Measurements from ENCODE around the gene MCM5. TPM values are rescaled to one million over a fixed set of nuclear protein-coding genes. Genes with fewer than 3 reads are reported as not detected.

The MCM5 gene
- total RNA-seq, 1 experiment from 2014 or later, result 107 TPM

- no peaks in the 10 kb centered on the region for H3K9me3 ChIP-seq
- Mint-ChIP-seq H3K4me1 (ENCODE audit: low read depth, unreplicated experiment) (peaks cover 53% of the 10 kb centered on the region), H3K27ac (ENCODE audit: unreplicated experiment) (peak overlapping the region; percentile 96), H3K36me3 (ENCODE audit: insufficient read depth, unreplicated experiment) (peaks cover 54% of the 10 kb centered on the region), H3K4me3 (ENCODE audit: unreplicated experiment) (peak overlapping the region; percentile 68), H3K9me3 (ENCODE audit: unreplicated experiment) (no peaks in the 10 kb centered on the region), H3K27me3 (ENCODE audit: insufficient read depth, unreplicated experiment) (no peaks in the 10 kb centered on the region)
- CTCF ChIA-PET, result no interaction called here
- no peaks in the 10 kb centered on the region; the same call in 1 of the 2 replicates for H3K36me3 ChIP-seq (ENCODE audit: control insufficient read depth, insufficient read depth, low read length)
- no peak overlapping the region for H3K4me3 ChIP-seq (ENCODE audit: low read depth, low read length)
- intact Hi-C loops (cut with micrococcal nuclease; ENCODE audit: unreplicated experiment), result loop anchor here (2.0 kb wide), 1 partner anchor 21 kb away; no protein-coding TSS in a partner anchor
- TF ChIP-seq, protein P1, sequence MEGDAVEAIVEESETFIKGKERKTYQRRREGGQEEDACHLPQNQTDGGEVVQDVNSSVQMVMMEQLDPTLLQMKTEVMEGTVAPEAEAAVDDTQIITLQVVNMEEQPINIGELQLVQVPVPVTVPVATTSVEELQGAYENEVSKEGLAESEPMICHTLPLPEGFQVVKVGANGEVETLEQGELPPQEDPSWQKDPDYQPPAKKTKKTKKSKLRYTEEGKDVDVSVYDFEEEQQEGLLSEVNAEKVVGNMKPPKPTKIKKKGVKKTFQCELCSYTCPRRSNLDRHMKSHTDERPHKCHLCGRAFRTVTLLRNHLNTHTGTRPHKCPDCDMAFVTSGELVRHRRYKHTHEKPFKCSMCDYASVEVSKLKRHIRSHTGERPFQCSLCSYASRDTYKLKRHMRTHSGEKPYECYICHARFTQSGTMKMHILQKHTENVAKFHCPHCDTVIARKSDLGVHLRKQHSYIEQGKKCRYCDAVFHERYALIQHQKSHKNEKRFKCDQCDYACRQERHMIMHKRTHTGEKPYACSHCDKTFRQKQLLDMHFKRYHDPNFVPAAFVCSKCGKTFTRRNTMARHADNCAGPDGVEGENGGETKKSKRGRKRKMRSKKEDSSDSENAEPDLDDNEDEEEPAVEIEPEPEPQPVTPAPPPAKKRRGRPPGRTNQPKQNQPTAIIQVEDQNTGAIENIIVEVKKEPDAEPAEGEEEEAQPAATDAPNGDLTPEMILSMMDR (IDR thresholded peaks at IDR 0.05; ENCODE audit: insufficient read depth in 1 of 2, low read depth in 1 of 2, low read length in 1 of 2, severe bottlenecking in 1 of 2, unreplicated experiment in 1 of 2), result no peak
- no TSS peak for BruUV-seq (replicated peaks)
- no peaks in the 10 kb centered on the region for H3K27me3 ChIP-seq (replicated peaks; ENCODE audit: control insufficient read depth, insufficient read depth, low read length)
- peaks cover 57% of the 10 kb centered on the region for H3K4me1 ChIP-seq
- DNase-seq, result no peak
- POLR2A ChIA-PET, result no interaction called here
Measured at GRCh38 chr22:35377735-35378134, 22.2 kb upstream of the MCM5 start.

DNA sequence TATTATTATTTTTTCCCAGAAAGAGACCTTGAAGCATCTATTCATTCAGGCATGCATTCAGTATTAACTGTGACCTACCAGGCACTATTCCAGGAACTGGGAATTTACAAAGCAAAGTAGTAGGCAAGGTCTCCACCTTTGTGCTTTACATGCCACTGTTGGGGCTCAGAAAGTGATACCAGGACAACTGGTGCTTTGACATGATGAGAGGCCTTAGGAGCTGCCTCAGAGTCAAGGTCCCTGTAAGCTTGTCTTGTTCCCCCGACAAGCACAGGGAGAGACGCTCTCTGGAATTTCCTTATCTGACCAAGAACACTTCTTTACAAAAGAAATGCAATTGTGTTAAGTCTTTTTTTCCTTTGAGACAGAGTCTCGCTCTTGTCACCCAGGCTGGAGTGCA, 21.3 kb upstream of the MCM5 start:
- ChIA-PET CTCF (interaction anchor here (1.2 kb wide), 1 partner anchor 9 kb away, joined by 4 read pairs; no protein-coding TSS in a partner anchor), POLR2A (interaction anchor here (0.6 kb wide), 1 partner anchor 19 kb away, joined by 5 read pairs; no protein-coding TSS in a partner anchor)
- Mint-ChIP-seq H3K36me3 (ENCODE audit: insufficient read depth, unreplicated experiment) (peaks cover 62% of the 10 kb centered on the region), H3K4me1 (ENCODE audit: low read depth, unreplicated experiment) (peaks cover 52% of the 10 kb centered on the region), H3K4me3 (ENCODE audit: unreplicated experiment) (peak overlapping the region; percentile 94), H3K27me3 (ENCODE audit: insufficient read depth, unreplicated experiment) (no peaks in the 10 kb centered on the region), H3K27ac (ENCODE audit: unreplicated experiment) (peak overlapping the region; percentile 96), H3K9me3 (ENCODE audit: unreplicated experiment) (no peaks in the 10 kb centered on the region)
- H3K4me3 ChIP-seq (ENCODE audit: low read depth, low read length), result peak overlapping the region; percentile 8; the same call in 1 of the 2 replicates
- TF ChIP-seq, protein P1 (IDR thresholded peaks at IDR 0.05; ENCODE audit: insufficient read depth in 1 of 2, low read depth in 1 of 2, low read length in 1 of 2, severe bottlenecking in 1 of 2, unreplicated experiment in 1 of 2), result no peak
- no peaks in the 10 kb centered on the region for H3K9me3 ChIP-seq
- no peaks in the 10 kb centered on the region for H3K27me3 ChIP-seq (replicated peaks; ENCODE audit: control insufficient read depth, insufficient read depth, low read length)
- H3K4me1 ChIP-seq, result peaks cover 52% of the 10 kb centered on the region
- peaks cover 2% of the 10 kb centered on the region for H3K36me3 ChIP-seq (ENCODE audit: control insufficient read depth, insufficient read depth, low read length)
- intact Hi-C loops (cut with micrococcal nuclease; ENCODE audit: unreplicated experiment), result loop anchor here (1.0 to 2.0 kb wide), 2 partner anchors 11 to 20 kb away; no protein-coding TSS in a partner anchor
- TSS peak; percentile 81 for BruUV-seq (replicated peaks)
- DNase-seq, result no peak

DNA sequence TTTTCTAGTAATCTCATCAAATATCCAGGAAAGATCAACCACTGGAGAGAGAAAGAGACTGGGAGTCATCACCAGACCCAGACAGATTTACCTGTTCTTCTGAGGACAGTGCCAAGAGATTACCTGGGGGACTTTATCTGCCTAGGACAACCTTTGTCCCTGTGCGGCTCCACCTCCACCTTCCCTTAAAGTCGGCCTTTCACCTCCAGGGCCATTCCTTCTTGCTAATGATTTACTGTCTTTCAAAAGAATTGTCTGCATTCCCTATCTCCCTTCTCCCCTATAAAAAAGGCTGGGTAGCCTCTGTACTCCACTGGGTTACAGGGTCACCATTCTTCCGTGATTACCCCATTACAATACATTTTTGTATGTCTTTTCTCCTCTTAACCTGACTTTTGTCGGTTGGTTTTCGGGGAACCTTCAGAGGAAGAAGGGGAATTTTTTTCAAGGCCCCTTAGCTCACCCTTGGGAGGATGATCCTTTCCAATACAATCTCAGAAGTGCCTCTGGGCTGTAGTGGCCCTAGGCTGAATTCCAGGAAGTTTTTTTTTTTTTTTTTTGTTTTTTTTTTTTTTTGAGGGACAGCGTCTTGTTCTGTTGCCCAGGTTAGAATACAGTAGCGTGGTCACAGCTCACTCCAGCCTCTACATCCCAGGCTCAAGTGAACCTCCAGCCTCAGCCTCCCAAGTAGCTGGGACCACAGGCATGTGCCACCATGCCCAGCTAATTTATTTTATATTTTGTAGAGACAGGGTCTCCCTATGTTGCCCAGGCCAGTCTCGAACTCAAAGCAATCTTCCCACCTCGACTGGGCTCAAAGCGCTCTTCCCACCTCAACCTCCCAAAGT, 20.6 kb upstream of the MCM5 start:
- H3K4me1 ChIP-seq, result peaks cover 49% of the 10 kb centered on the region
- intact Hi-C loops (cut with micrococcal nuclease; ENCODE audit: unreplicated experiment), result loop anchor here (1.0 to 2.0 kb wide), 2 partner anchors 12 to 19 kb away; no protein-coding TSS in a partner anchor
- Mint-ChIP-seq H3K4me1 (ENCODE audit: low read depth, unreplicated experiment) (peaks cover 47% of the 10 kb centered on the region), H3K36me3 (ENCODE audit: insufficient read depth, unreplicated experiment) (peaks cover 64% of the 10 kb centered on the region), H3K27ac (ENCODE audit: unreplicated experiment) (peak overlapping the region; percentile 96), H3K9me3 (ENCODE audit: unreplicated experiment) (no peaks in the 10 kb centered on the region), H3K4me3 (ENCODE audit: unreplicated experiment) (peak overlapping the region; percentile 94), H3K27me3 (ENCODE audit: insufficient read depth, unreplicated experiment) (no peaks in the 10 kb centered on the region)
- CTCF ChIA-PET, result interaction anchor here (1.2 kb wide), 1 partner anchor 10 kb away, joined by 4 read pairs; no protein-coding TSS in a partner anchor
- BruUV-seq (replicated peaks), result no TSS peak
- no peaks in the 10 kb centered on the region for H3K9me3 ChIP-seq
- POLR2A ChIA-PET, result no interaction called here
- H3K27me3 ChIP-seq (replicated peaks; ENCODE audit: control insufficient read depth, insufficient read depth, low read length), result no peaks in the 10 kb centered on the region
- DNase-seq, result peak; percentile 92 to 96
- TF ChIP-seq, protein P1 (IDR thresholded peaks at IDR 0.05; ENCODE audit: insufficient read depth in 1 of 2, low read depth in 1 of 2, low read length in 1 of 2, severe bottlenecking in 1 of 2, unreplicated experiment in 1 of 2), result no peak
- no peak overlapping the region for H3K4me3 ChIP-seq (ENCODE audit: low read depth, low read length)
- H3K36me3 ChIP-seq (ENCODE audit: control insufficient read depth, insufficient read depth, low read length), result peaks cover 2% of the 10 kb centered on the region
